Measurements from ENCODE around the gene EBF4. TPM values are rescaled to one million over a fixed set of nuclear protein-coding genes. Genes with fewer than 3 reads are reported as not detected.

Gene EBF4
- total and polyA plus RNA-seq, 2 of the 8 experiments (the other 6 are each of a cell fraction or from before 2014, with no cell fraction given) = 1.2 to 2.9 TPM

GRCh38 chr20:2747676-2748235 lies 55.2 kb downstream of the EBF4 start:
- Histone ChIP-seq H3K23ac (ENCODE audit: insufficient read length) (no peak overlapping the region), H2BK15ac (ENCODE audit: low read length) (0 out of 2 replicates have a peak overlapping the region, but pooled peaks have one; percentile 5), H3K4me2 (ENCODE audit: insufficient read depth in 1 of 2, low read depth in 2 of 2, low read length in 2 of 2) (peak overlapping the region in 1 of 2 experiments; percentile 78; a peak in 1 of 4 replicates), H2BK20ac (ENCODE audit: low read length) (no peak overlapping the region; the same call in 1 of the 2 replicates), H3K4me3 (ENCODE audit: extremely low read depth in 1 of 4, insufficient read depth in 2 of 4, low read depth in 3 of 4, low read length in 4 of 4) (peak overlapping the region in 1 of 4 experiments; percentile 62; a peak in 1 of 8 replicates), H3K14ac (ENCODE audit: insufficient read length) (no peak overlapping the region), H3K56ac (replicated peaks; ENCODE audit: insufficient read length, low read depth, low read length) (no peak overlapping the region), H4K91ac (replicated peaks; ENCODE audit: insufficient read length, low read length) (no peak overlapping the region), H3K27ac (ENCODE audit: low read depth, low read length) (no peak overlapping the region), H2AK5ac (ENCODE audit: low read depth, low read length) (peak overlapping the region; percentile 87; the same call in 1 of the 2 replicates), H3K27me3 (replicated peaks in 1 of 4; ENCODE audit: control insufficient read depth in 3 of 4, extremely low read depth in 1 of 4, insufficient read depth in 3 of 4, low read length in 3 of 4) (peaks cover 39 to 68% (median 53%) of the 10 kb centered on the region in 4 experiments), H3K79me1 (ENCODE audit: low read depth, low read length) (no peaks in the 10 kb centered on the region), H2BK120ac (replicated peaks; ENCODE audit: low read depth, low read length) (no peak overlapping the region), H2BK12ac (ENCODE audit: low read depth, low read length) (peak overlapping the region; percentile 30; the same call in 1 of the 2 replicates), H3K79me2 (ENCODE audit: control insufficient read depth in 1 of 2, insufficient read depth in 2 of 2, low read length in 2 of 2) (no peaks in the 10 kb centered on the region), H3K4ac (replicated peaks; ENCODE audit: insufficient read length, low read depth, low read length) (no peak overlapping the region), H3K9me3 (ENCODE audit: insufficient read depth in 2 of 2, low read depth in 1 of 2, low read length in 1 of 2) (no peaks in the 10 kb centered on the region), H3K9ac (replicated peaks in 1 of 4; ENCODE audit: extremely low read depth in 1 of 4, low read depth in 3 of 4, low read length in 3 of 4) (no peak overlapping the region), H4K20me1 (replicated peaks in 1 of 2; ENCODE audit: control insufficient read depth in 1 of 2, insufficient read depth in 2 of 2, low read length in 2 of 2) (peaks cover 0 to 2% of the 10 kb centered on the region in 2 experiments), H2BK5ac (ENCODE audit: low read depth, low read length) (no peak overlapping the region), H3K18ac (ENCODE audit: extremely low read depth, low read length) (no peak overlapping the region), H4K5ac (ENCODE audit: insufficient read length, low read depth, low read length) (no peak overlapping the region), H3K23me2 (ENCODE audit: low read depth, low read length) (peaks cover 20% of the 10 kb centered on the region; the same call in 1 of the 2 replicates), H3K36me3 (ENCODE audit: control insufficient read depth in 2 of 4, insufficient read depth in 4 of 4, low read length in 3 of 4) (peaks cover 0 to 3% (median 0%) of the 10 kb centered on the region in 4 experiments; a peak in 1 of 8 replicates), H2AFZ (ENCODE audit: low read length) (no peak overlapping the region), H4K8ac (ENCODE audit: extremely low read depth, insufficient read depth, low read length) (no peak overlapping the region), H3K4me1 (replicated peaks in 1 of 4; ENCODE audit: control insufficient read depth in 3 of 4, insufficient read depth in 4 of 4, low read length in 3 of 4) (peaks cover 2 to 35% (median 24%) of the 10 kb centered on the region in 4 experiments)
- 86% methylated on average over 8 of the region's 8 CpGs; no CpG with 5 or more reads in 1 of the 2 experiments for WGBS, 2 experiments (ENCODE audit: extremely low coverage in 1 of 2, insufficient coverage in 1 of 2, insufficient read length in 1 of 2, insufficient replicate concordance in 2 of 2, low coverage in 1 of 2, low lambda C conversion rate in 2 of 2, missing lambda C conversion rate in 1 of 2)
- FAIRE-seq (no peak), DNase-seq (ENCODE audit: low read depth in 1 of 2, low spot score in 2 of 2) (no peak)
- TF ChIP-seq SP2 (IDR thresholded peaks at IDR 0.05; ENCODE audit: low read length) (no peak), RXRA (IDR thresholded peaks at IDR 0.05; ENCODE audit: insufficient read depth, low read depth, low read length) (no peak), EGR1 (IDR thresholded peaks at IDR 0.05; ENCODE audit: borderline replicate concordance, low read depth, low read length) (no peak), EZH2 (IDR thresholded peaks at IDR 0.05; ENCODE audit: low read depth, low read length, severe bottlenecking) (no peak), BCL11A (IDR thresholded peaks at IDR 0.05; ENCODE audit: low read depth in 2 of 2, low read length in 2 of 2) (no peak)
- POLR2A ChIA-PET (ENCODE audit: partially characterized antibody) = no interaction called here
- CTCF ChIA-PET (ENCODE audit: partially characterized antibody) = interaction anchor here (1.4 kb wide), 1 partner anchor 55 kb away, joined by 4 read pairs; the partner anchor contains the start of gene EBF4

Data from H1 (cell line).